ENCODE results near the gene MAP3K12. TPM values are rescaled to one million over a fixed set of nuclear protein-coding genes. Genes with fewer than 3 reads are reported as not detected.

The MAP3K12 gene
- total and polyA plus RNA-seq, 2 experiments from 2014 or later = 6.6 to 17.9 TPM

- Histone ChIP-seq H4K20me1 (replicated peaks; ENCODE audit: insufficient read depth) (peaks cover 3% of the 10 kb centered on the region; the same call in 1 of the 2 replicates), H2AFZ (no peak overlapping the region), H3K9me2 (ENCODE audit: insufficient read depth) (no peaks in the 10 kb centered on the region), H3K27me3 (ENCODE audit: insufficient read depth) (no peaks in the 10 kb centered on the region), H3K36me3 (ENCODE audit: insufficient read depth) (no peaks in the 10 kb centered on the region), H3F3A (replicated peaks; ENCODE audit: low read depth) (no peaks in the 10 kb centered on the region), H3K4me3 (no peak overlapping the region), H3K27ac (ENCODE audit: low read depth) (no peak overlapping the region), H3K79me2 (replicated peaks; ENCODE audit: insufficient read depth) (no peaks in the 10 kb centered on the region), H3K4me2 (no peak overlapping the region), H3K4me1 (ENCODE audit: insufficient read depth) (no peaks in the 10 kb centered on the region)
- Mint-ChIP-seq H3K36me3 (ENCODE audit: low read depth) (peaks cover 2% of the 10 kb centered on the region), H3K4me1 (peaks cover 12% of the 10 kb centered on the region), H3K9me3 (no peaks in the 10 kb centered on the region), H3K4me3 (no peak overlapping the region), H3K27me3 (ENCODE audit: insufficient read depth, low read depth, poor library complexity) (peaks cover 1% of the 10 kb centered on the region), H3K27ac (no peak overlapping the region)
- TF ChIP-seq EZH2 (IDR thresholded peaks at IDR 0.05; ENCODE audit: low read depth, unreplicated experiment) (no peak), EZH2phosphoT487 (IDR thresholded peaks at IDR 0.05; ENCODE audit: unreplicated experiment) (no peak), ZNF331 (CRISPR knock-in tag; IDR thresholded peaks at IDR 0.05; ENCODE audit: low read depth) (no peak)
- DNase-seq (ENCODE audit: low spot score) = no peak
- ATAC-seq = no peak
Observed at GRCh38 chr12:53515291-53515680, 16.0 kb upstream of the MAP3K12 start.

DNA sequence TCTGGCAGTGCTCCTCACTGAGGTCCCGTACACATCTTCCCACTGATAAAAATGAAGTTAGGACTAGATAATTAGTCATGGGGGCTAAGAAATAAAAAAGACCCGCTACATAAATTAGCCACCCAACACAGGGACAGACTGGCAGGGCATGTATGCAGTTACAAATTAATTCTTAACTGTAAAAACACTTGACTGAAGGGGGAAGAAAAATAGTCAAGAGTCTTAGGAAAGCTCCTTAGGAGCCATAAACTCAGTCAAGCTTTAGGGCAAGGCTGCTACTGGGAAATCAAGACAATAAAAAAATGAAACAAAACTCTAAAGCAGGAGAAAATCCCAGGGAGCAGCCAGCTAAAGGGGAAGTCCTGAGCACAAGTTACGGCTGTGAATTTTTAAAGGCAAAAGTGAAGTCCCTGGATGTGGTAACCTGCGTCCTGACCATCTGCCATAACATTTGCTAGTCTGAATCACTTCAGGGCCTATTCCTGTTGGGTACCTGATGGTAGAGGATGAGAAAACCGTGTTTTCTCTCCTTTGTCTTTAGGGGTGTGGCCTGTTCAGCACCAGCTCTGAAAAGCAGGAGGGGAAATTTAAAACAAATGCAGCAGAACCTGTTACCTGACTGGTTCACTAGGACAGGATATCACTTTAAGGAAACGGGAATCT is 15.5 kb upstream of the MAP3K12 start:
- H3K9me3 Mint-ChIP-seq = no peaks in the 10 kb centered on the region
- H3K36me3 ChIP-seq (ENCODE audit: insufficient read depth) = no peaks in the 10 kb centered on the region
- ATAC-seq (no peak), DNase-seq (ENCODE audit: low spot score) (no peak)
- no peaks in the 10 kb centered on the region for H3F3A ChIP-seq (replicated peaks; ENCODE audit: low read depth)
- peaks cover 3% of the 10 kb centered on the region; the same call in 1 of the 2 replicates for H4K20me1 ChIP-seq (replicated peaks; ENCODE audit: insufficient read depth)
- TF ChIP-seq, protein P1, sequence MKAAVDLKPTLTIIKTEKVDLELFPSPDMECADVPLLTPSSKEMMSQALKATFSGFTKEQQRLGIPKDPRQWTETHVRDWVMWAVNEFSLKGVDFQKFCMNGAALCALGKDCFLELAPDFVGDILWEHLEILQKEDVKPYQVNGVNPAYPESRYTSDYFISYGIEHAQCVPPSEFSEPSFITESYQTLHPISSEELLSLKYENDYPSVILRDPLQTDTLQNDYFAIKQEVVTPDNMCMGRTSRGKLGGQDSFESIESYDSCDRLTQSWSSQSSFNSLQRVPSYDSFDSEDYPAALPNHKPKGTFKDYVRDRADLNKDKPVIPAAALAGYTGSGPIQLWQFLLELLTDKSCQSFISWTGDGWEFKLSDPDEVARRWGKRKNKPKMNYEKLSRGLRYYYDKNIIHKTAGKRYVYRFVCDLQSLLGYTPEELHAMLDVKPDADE (IDR thresholded peaks at IDR 0.05) = no peak
- TF ChIP-seq REST (IDR thresholded peaks at IDR 0.05; ENCODE audit: unreplicated experiment) (no peak), EZH2phosphoT487 (IDR thresholded peaks at IDR 0.05; ENCODE audit: unreplicated experiment) (no peak), ZNF331 (CRISPR knock-in tag; IDR thresholded peaks at IDR 0.05; ENCODE audit: low read depth) (no peak), NANOG (IDR thresholded peaks at IDR 0.05; ENCODE audit: borderline replicate concordance) (no peak)
- H3K27ac Mint-ChIP-seq = no peak overlapping the region
- no peak overlapping the region for H2AFZ ChIP-seq
- H3K27ac ChIP-seq (ENCODE audit: low read depth) = no peak overlapping the region
- H3K4me2 ChIP-seq = no peak overlapping the region
- no peaks in the 10 kb centered on the region for H3K4me1 ChIP-seq (ENCODE audit: insufficient read depth)
- H3K9me2 ChIP-seq (ENCODE audit: insufficient read depth) = no peaks in the 10 kb centered on the region
- H3K27me3 Mint-ChIP-seq (ENCODE audit: insufficient read depth, low read depth, poor library complexity) = peaks cover 1% of the 10 kb centered on the region
- H3K36me3 Mint-ChIP-seq (ENCODE audit: low read depth) = no peaks in the 10 kb centered on the region; the same call in 1 of the 3 replicates
- H3K27me3 ChIP-seq (ENCODE audit: insufficient read depth) = no peaks in the 10 kb centered on the region
- no peak overlapping the region for H3K4me3 ChIP-seq
- H3K4me3 Mint-ChIP-seq = no peak overlapping the region
- no peaks in the 10 kb centered on the region for H3K79me2 ChIP-seq (replicated peaks; ENCODE audit: insufficient read depth)
- H3K4me1 Mint-ChIP-seq = peaks cover 12% of the 10 kb centered on the region

All from GM23338 (cell line).